Coronary artery (tissue), 2 donors: Measurements from ENCODE around the gene OLFM2.

Source experiments
- DNase-seq: peaks from one replicate; pipeline ENCODE4 v3.0.0-alpha.2; 2017; ENCODE audit warnings: low spot score
- H3K27ac ChIP-seq, 2 donors: fragments of 200-600 bp; sonication (generic); one replicate each; pipeline ENCODE4 v1.5.1; 2016 to 2019
- H3K4me3 ChIP-seq: fragments of 200-600 bp; sonication (generic); 2 replicates; pipeline ENCODE4 v1.5.1; 2016; ENCODE audit warnings: mild to moderate bottlenecking, moderate library complexity
- TF ChIP-seq, protein P1 (sequence below): fragments of 200-600 bp; sonication (generic); IDR thresholded peaks from one replicate; pipeline ENCODE4 v1.5.1; 2019; ENCODE audit warnings: antibody characterized with exemption

Gene OLFM2

DNA sequence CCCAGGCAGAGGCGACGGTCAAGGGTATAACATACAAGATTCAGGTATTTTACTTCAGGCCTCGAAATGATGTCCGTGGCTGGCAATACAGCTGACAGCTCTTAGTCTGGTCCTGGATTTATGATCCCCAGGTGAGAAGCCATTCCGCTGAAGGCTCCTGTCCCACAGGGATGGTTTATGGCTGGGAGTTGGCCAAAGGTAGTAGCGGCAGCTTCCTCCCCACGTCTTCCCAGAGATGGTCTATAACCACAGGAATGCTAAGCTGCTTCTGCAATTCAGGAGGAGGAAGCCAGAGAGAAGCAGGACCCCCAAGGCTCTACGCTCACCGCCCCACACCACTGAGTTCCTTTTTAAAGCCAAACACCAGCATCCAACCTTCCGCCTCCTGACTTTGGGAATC lies 27.1 kb downstream of the OLFM2 start:
- Histone ChIP-seq H3K4me3 (no peak overlapping the region), H3K27ac (no peak overlapping the region)
- no peak for DNase-seq
- TF ChIP-seq, protein P1, sequence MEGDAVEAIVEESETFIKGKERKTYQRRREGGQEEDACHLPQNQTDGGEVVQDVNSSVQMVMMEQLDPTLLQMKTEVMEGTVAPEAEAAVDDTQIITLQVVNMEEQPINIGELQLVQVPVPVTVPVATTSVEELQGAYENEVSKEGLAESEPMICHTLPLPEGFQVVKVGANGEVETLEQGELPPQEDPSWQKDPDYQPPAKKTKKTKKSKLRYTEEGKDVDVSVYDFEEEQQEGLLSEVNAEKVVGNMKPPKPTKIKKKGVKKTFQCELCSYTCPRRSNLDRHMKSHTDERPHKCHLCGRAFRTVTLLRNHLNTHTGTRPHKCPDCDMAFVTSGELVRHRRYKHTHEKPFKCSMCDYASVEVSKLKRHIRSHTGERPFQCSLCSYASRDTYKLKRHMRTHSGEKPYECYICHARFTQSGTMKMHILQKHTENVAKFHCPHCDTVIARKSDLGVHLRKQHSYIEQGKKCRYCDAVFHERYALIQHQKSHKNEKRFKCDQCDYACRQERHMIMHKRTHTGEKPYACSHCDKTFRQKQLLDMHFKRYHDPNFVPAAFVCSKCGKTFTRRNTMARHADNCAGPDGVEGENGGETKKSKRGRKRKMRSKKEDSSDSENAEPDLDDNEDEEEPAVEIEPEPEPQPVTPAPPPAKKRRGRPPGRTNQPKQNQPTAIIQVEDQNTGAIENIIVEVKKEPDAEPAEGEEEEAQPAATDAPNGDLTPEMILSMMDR, result no peak

DNA sequence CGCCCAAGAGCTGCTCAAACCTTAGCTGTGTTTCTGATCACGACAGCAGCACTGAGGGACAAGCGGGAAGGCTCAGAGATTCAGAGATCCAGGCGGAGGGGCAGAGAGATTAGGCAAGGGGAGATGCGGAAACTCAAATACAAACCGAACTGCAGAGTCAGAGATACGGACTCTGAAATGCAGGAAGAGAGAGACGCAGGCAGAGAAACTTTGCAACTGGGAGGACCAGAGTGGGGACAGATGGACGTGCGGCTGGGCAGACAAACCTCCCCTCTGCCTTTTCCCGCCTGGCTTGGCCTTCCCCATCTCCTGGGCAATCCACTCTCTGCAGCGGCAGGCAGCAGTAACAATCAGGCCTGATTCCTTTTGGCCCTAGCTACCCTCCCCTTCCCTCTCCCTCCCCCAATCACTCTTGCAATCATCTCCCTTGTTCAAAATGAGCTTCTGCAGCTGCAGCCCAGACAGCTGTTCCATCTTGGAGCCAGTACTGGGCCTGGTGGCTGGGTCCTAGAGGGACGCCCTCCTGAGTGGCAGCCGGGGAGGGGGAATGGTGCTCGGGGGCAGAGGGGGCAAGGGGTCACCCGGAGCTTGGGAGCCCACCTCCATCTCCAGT lies 29.7 kb downstream of the OLFM2 start:
- H3K4me3 ChIP-seq, result no peak overlapping the region
- DNase-seq, result no peak
- TF ChIP-seq, protein P1, result no peak
- H3K27ac ChIP-seq, result no peak overlapping the region

- Histone ChIP-seq H3K27ac (no peak overlapping the region), H3K4me3 (no peak overlapping the region)
- TF ChIP-seq, protein P1, result no peak
- no peak for DNase-seq
Observed at GRCh38 chr19:9903336-9903735, 33.0 kb downstream of the OLFM2 start.

DNA sequence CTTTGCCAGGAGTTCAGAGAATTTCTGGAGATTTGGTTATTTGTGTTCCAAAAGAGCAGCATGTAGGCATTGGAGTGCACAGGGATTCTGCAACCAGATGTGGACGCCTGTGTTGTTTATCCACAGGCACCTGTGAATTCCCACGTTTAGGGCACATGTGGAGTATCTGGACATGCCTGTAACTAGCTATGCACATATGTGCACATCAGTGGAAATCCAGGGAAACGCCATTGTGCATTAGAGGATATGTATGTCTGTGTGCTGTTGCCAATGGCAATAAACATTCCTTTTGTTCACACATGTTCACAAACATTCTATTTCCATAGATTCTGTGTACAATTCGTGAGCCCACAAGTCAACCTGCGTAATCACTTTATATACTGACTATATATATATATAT lies 34.7 kb downstream of the OLFM2 start:
- Histone ChIP-seq H3K4me3 (no peak overlapping the region), H3K27ac (no peak overlapping the region)
- no peak for DNase-seq
- TF ChIP-seq, protein P1, result no peak

DNA sequence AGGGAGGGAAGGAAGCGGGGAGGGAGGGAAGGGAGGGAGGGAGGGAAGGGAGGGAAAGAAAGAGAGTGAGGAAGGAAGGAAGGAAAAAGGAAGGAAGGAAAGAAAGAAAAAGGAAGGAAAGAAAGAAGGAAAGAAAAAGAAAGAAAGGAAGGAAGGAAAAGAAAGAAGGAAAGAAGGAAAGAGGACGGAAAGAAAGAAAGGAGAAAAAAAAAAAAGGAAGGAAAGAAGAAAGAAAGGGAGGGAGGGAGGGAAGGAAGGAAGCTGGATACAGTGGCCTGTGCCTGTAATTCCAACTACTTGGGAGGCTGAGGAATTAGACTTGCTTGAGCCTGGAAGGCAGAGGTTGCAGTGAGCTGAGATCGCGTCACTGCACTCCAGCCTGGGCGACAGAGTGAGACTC lies 35.3 kb downstream of the OLFM2 start:
- Histone ChIP-seq H3K27ac (no peak overlapping the region), H3K4me3 (no peak overlapping the region)
- DNase-seq, result no peak
- TF ChIP-seq, protein P1, result no peak

DNA sequence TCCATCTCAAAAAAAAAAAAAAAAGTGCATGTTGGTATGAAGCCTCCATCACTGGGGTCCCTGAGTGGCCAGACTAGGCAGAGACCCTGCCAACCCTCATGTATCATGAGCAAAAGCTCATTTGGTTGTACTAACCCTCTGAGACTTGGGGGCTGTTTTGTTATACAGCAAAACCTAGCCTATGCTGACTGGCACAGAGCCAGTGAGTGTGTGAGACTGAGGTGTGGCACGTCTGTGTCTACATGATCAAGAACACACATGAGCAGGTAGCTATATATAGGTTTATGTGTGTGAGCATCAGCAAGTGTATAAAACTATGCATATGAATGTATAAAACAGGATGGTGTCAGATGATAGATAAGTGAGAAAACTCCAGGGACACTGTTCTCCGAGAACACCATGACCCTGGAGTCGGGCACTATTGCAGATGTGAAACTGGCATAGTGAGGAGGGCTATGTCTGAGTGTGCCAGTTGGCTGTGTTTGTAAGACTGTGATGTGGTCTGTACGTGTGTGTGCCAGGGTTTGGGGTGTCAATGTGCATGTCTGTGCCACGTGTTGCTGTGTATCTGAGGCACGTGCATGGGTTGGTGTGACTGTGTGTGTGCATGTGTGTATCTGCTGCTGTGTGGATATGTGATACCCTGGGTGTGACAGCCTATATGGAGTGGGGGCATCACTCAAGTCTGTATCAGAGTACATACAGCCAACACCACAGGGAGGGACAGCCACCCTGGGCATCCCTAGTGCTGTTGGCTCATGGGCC lies 44.5 kb downstream of the OLFM2 start:
- Histone ChIP-seq H3K27ac (no peak overlapping the region), H3K4me3 (no peak overlapping the region)
- DNase-seq, result no peak
- TF ChIP-seq, protein P1, result no peak

- TF ChIP-seq, protein P1, result peak; percentile 38
- H3K27ac ChIP-seq, result no peak overlapping the region
- no peak overlapping the region for H3K4me3 ChIP-seq
- no peak for DNase-seq
Observed at GRCh38 chr19:9885077-9885552, 51.2 kb downstream of the OLFM2 start.
